ENCODE results near the gene IFNLR1. TPM values are rescaled to one million over a fixed set of nuclear protein-coding genes. Genes with fewer than 3 reads are reported as not detected.

IFNLR1 gene
- total and polyA plus RNA-seq, 2 donors from 2014 or later: 1.6 to 4.8 TPM

GRCh38 chr1:24127801-24128363 is 59.2 kb downstream of the IFNLR1 start:
- Histone ChIP-seq H3K36me3 (ENCODE audit: control insufficient read depth in 2 of 3, insufficient read depth in 3 of 3, low read length in 3 of 3) (no peaks in the 10 kb centered on the region), H3K27me3 (ENCODE audit: control insufficient read depth, insufficient read depth, low read length) (no peaks in the 10 kb centered on the region), H3K4me1 (ENCODE audit: control insufficient read depth in 2 of 3, insufficient read depth in 2 of 3, low read depth in 1 of 3, low read length in 3 of 3) (no peaks in the 10 kb centered on the region), H3K27ac (ENCODE audit: low read depth in 2 of 2, low read length in 2 of 2) (no peak overlapping the region), H3K4me3 (ENCODE audit: low read length in 3 of 3) (no peak overlapping the region), H3K9ac (ENCODE audit: low read length in 3 of 3) (no peak overlapping the region), H3K9me3 (ENCODE audit: control insufficient read depth in 2 of 3, insufficient read depth in 1 of 3, low read length in 3 of 3) (peaks cover 0 to 6% (median 0%) of the 10 kb centered on the region in 3 donors)
- TF ChIP-seq CTCF (IDR thresholded peaks at IDR 0.05; ENCODE audit: borderline replicate concordance, extremely low read depth, insufficient read depth): no peak
- no peak for DNase-seq
- intact Hi-C loops (cut with DNase I): no loop called here
- no peak for FAIRE-seq

GRCh38 chr1:24127134-24127800 is 59.8 kb downstream of the IFNLR1 start:
- Histone ChIP-seq H3K4me3 (ENCODE audit: low read length in 3 of 3) (no peak overlapping the region), H3K4me1 (ENCODE audit: control insufficient read depth in 2 of 3, insufficient read depth in 2 of 3, low read depth in 1 of 3, low read length in 3 of 3) (no peaks in the 10 kb centered on the region), H3K9ac (ENCODE audit: low read length in 3 of 3) (no peak overlapping the region), H3K27ac (ENCODE audit: low read depth in 2 of 2, low read length in 2 of 2) (no peak overlapping the region), H3K27me3 (ENCODE audit: control insufficient read depth, insufficient read depth, low read length) (no peaks in the 10 kb centered on the region), H3K9me3 (ENCODE audit: control insufficient read depth in 2 of 3, insufficient read depth in 1 of 3, low read length in 3 of 3) (peaks cover 0 to 6% (median 0%) of the 10 kb centered on the region in 3 donors), H3K36me3 (ENCODE audit: control insufficient read depth in 2 of 3, insufficient read depth in 3 of 3, low read length in 3 of 3) (no peaks in the 10 kb centered on the region)
- no peak for DNase-seq
- TF ChIP-seq CTCF (IDR thresholded peaks at IDR 0.05; ENCODE audit: borderline replicate concordance, extremely low read depth, insufficient read depth): no peak
- intact Hi-C loops (cut with DNase I): no loop called here
- no peak for FAIRE-seq

GRCh38 chr1:24126672-24127023 is 60.4 kb downstream of the IFNLR1 start:
- no peak for FAIRE-seq

More at GRCh38 chr1:24126672-24127023, 60.4 kb downstream of the IFNLR1 start:
- no peaks in the 10 kb centered on the region for H3K4me1 ChIP-seq (ENCODE audit: control insufficient read depth in 2 of 3, insufficient read depth in 2 of 3, low read depth in 1 of 3, low read length in 3 of 3)
- no peak overlapping the region for H3K9ac ChIP-seq (ENCODE audit: low read length in 3 of 3)
- no peaks in the 10 kb centered on the region for H3K36me3 ChIP-seq (ENCODE audit: control insufficient read depth in 2 of 3, insufficient read depth in 3 of 3, low read length in 3 of 3)
- TF ChIP-seq CTCF (IDR thresholded peaks at IDR 0.05; ENCODE audit: borderline replicate concordance, extremely low read depth, insufficient read depth): no peak
- no peak overlapping the region for H3K4me3 ChIP-seq (ENCODE audit: low read length in 3 of 3)
- peaks cover 0 to 6% (median 0%) of the 10 kb centered on the region in 3 donors for H3K9me3 ChIP-seq (ENCODE audit: control insufficient read depth in 2 of 3, insufficient read depth in 1 of 3, low read length in 3 of 3)
- no peak for DNase-seq
- intact Hi-C loops (cut with DNase I): no loop called here
- H3K27me3 ChIP-seq (ENCODE audit: control insufficient read depth, insufficient read depth, low read length): no peaks in the 10 kb centered on the region
- no peak overlapping the region for H3K27ac ChIP-seq (ENCODE audit: low read depth in 2 of 2, low read length in 2 of 2)
